NCI-H2196 treated with DMSO at 0.1 percent for 48 hours (cell line): Measurements from ENCODE around the gene FMNL3.
"Not testable (repeated sequence)": the region's sequence is repeated elsewhere in the genome, so short reads cannot be mapped to it uniquely, and the experiment has no call there.

Source experiments
- DNase-seq: peaks from one replicate; lab custom pipeline; 2025; ENCODE audit not compliant: unreplicated experiment; lab: John Stamatoyannopoulos, UW

The FMNL3 gene

DNA sequence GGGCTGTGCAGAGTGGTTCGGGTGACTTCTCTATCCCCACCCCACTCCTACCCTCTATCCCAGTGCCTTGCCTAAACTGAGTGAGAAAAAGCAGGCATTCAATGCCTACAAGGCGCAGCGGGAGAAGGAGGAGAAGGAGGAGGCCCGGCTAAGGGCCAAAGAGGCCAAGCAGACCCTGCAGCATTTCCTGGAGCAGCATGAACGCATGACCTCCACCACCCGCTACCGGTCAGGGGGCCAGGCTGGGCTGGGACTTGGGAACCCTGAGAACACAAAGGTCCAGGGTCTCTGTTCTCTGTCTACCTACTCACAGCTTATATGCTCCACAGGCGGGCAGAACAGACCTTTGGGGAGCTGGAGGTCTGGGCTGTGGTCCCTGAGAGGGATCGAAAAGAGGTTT lies 72.2 kb downstream of the FMNL3 start:
- no peak for DNase-seq

DNA sequence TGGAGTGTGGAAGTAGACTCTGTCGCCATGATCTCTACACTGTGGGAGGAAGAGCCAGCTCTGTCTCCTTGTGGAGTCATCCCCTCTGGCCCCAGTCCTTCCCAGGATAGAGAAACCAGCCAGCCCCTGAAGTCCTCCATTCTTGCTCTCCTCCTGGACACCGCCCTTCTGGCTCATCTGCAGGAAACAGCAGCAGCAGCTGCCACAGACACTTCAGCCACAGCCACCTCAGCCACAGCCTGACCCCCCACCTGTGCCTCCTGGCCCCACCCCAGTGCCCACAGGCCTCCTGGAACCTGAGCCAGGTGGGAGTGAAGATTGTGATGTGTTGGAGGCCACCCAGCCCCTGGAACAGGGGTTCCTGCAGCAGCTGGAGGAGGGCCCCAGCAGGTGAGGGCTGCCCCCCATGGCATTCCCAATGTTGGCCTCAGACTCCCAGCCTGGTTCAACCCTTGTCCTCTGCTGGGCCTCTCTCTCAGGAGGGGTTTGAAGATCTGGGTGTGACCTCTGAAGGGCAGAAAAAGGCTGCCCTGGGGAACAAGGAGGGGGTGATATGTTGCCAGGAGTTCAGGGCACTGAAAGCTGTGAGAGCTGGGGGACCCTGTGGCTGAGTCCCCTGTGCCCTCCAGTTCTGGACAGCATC lies 73.4 kb downstream of the FMNL3 start:
- no peak for DNase-seq

DNA sequence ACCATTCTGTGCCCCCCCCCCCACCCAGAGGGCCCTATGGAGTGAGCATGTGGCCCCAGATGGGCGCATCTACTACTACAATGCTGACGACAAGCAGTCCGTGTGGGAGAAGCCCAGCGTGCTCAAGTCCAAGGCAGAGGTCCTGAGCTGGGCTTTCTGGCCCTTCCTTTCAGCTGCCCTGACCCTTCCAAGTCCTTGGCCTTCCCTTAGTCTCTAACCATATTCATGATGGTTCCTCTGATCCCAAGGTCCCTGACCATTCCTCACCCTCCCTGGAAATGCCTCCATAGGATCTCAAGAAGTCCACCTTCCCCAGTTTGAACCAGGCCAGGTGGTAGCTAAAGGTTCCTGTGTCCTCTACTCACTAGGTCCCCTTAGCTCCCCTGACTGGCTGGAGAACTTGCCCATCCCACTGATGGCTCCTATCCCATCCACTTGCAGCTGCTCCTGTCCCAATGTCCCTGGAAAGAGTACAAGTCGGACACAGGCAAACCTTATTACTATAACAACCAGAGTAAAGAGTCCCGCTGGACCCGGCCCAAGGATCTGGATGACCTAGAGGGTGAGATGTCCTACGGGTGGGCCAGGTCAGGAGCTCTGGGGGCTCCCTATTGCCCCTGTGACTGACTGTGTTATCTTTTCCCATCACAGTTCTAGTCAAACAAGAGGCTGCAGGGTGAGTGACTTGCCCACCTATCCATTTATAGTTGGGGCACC lies 74.1 kb downstream of the FMNL3 start:
- DNase-seq = no peak

DNA sequence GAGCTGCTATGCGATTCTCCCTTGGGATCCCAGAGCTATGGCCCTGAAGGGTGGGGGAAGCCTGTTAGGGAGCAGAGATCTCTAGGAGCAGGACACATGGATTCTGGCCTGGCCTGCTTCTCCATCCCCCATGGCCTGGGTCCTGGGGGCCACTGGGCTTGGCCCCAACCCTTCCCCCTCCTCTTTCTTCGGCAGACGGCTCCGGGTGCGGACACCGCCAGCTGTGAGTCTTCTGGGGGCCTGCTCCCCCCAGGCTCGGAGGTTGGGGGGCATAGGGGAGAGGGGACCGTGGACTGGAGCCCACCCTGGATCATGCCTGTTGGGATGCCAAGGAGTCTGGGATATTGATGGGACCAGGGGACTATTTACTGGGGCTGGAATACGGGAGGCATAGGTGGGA lies 74.8 kb downstream of the FMNL3 start:
- no peak for DNase-seq

DNA sequence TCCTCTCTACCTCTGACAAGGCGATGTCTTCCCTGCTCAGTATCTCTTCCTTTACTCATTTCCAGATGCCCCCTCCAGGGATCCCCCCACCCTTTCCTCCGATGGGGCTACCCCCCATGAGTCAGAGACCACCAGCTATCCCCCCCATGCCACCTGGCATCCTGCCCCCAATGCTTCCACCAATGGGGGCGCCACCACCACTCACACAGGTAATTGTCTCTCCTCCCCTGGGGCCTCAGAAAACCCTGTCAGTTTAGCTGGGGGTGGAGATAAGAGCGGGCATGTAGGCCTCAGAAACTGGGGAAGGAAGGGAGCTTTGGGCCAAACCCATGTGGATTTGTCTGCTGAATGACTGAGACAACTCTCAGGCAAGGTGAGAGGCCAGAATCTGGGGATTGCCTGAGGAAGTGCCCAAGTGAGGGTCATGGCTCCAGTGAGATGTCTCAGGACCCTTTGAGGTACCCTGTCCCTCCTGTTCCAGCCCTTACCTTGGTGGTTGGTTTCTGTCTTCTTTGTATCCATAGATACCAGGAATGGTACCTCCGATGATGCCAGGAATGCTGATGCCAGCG lies 75.8 kb downstream of the FMNL3 start:
- no peak for DNase-seq

DNA sequence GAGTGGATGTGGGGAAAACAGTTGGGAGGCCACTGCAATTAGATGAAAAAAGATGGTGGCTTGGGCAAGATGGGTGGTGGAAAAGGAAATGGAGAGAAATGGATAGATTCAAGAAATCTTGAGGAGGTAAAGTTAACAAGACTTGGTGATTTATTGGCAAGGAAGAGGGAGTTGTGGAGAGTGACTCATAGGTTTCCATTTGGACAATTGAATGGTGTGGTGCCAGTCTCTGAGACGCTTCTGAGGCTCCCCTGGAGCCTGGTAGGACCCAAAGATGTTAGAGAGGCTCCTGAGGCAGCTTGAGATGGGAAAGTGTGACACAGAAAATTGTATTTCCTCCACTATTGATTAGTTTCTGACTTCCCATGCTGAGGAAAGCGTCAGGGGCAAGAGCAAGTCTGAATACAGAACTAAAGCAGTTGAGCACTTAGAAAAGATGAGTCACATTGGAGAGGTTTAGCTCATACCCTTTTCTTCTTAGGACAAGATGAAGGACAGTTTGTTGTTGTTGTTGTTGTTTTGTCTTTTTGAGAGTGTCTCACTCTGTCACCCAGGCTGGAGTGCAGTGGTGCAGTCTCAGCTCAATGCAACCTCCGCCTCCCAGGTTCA lies 79.3 kb downstream of the FMNL3 start:
- DNase-seq = no peak

DNA sequence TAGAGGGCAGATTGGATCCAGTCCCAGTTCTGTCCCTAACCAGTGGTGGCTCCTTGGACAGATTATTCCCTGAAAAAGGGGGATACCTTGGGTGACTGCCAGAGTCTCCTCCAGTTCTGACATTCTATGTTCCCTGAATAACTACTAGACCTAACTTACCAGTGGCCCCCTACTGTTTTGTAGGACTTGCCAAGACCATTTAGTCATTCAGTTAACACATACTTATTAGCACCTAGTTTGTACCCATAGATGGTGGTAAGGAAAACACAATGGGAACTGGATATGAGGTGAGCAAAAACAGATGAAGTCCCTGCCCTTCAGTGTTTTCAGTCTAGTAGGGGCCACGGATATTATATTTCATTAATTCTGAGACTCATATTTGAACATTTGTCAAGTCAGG lies 80.4 kb downstream of the FMNL3 start:
- no peak for DNase-seq

DNA sequence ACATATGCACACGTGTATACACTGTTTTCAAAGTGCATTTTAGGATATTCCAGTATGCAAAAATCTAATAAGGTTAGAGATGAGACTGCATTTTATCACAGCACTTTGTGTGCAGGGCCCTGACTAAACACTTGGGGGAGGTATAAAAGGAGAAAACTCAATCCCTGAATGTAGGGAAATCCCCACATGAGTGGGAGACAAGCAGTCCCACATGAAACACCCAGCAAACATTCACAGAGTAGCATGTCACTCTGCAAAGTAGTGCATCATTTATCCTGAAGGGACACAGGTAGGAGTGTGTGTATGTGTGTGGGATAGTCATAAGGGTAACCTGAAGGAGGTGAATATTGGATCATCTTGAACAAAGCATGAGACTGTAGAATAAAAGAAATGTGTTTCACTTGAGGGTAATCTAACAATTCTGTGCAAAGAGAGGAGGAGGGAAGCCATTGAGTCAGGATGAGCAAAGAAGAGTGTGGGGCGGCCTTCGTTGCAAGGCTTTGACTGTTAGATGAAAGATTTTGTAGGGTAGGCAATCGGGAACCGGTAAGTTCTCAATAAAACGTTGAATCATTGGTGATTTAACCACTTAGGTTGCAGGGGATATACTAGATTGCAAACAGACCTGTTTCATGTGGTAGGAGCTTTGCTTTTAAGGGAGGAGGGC lies 80.9 kb downstream of the FMNL3 start:
- no peak for DNase-seq

DNA sequence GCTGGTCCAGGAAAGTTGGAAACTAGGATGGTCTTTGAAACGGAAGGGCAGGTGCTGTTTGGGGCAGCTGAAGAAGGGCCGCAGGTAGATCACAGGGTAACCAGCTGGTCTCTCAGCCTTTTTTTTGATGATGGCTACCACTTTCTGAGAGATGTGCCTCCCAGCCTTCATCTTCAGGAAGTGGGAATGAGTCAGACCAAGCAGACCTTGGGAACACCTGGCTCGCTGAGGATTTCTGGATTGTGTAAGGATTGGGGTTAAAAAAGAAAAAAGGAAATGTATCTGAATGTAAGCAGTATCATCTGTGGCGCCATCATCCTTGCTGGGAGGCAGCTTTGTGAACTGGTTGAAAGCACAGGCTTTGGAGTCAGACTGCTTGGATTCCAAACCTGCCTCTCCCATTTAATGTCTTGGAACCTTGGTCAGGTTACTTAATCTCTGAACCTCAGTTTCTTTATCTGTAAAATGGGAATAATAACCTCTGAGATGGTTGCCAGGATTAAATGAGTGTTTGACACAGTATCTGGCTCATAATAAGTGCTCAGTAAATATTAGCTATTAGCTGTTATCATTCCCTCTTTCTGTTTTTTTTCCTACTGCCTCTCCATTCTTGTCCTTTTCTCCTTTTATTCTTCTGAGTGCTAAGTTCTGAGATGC lies 82.2 kb downstream of the FMNL3 start:
- no peak for DNase-seq

DNA sequence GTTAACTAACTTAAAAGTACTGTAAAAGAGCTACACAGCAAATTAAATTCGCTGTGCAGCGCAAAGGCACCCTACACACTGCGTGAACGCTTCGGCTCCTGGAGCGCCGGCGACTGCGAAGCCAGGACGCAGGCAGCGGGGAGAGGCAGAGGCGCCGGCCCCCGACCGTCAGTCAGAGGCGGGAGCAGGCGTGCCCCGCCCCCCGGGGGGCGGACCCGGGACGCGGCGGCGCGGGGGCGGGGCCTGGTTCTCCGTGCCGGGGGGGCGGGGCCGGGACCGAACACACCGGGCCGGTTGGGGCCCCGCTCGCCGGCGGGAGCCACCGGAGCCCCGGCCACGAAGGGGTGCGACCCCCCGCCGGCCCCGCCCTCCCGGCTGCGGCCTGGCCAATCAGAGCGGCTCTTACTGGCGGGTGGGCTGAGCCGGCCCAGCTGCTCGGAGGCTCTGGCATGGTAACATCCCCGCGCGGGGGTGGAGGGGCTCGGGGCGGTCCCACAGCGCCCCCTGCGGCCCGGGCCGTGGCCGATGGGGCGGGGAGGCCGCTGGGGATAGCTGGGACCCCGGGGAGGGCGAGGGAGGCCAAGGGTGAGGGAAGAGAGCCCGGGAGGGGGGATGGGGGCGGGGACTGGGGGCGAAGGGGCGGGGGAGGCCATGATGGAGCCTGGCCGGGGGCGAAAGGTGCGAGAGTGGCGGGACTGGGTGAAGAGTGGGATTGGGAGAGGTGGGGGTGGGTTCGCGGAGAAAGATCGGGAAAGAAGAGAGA lies 83.9 kb downstream of the FMNL3 start, which contains the start of gene PRPF40B:
TSS of gene PRPF40B (plus strand) at position 420 of the 763 bp plus-strand sequence. CDS start at position 450, 30 bp downstream.
- peak; percentile 84 for DNase-seq

DNA sequence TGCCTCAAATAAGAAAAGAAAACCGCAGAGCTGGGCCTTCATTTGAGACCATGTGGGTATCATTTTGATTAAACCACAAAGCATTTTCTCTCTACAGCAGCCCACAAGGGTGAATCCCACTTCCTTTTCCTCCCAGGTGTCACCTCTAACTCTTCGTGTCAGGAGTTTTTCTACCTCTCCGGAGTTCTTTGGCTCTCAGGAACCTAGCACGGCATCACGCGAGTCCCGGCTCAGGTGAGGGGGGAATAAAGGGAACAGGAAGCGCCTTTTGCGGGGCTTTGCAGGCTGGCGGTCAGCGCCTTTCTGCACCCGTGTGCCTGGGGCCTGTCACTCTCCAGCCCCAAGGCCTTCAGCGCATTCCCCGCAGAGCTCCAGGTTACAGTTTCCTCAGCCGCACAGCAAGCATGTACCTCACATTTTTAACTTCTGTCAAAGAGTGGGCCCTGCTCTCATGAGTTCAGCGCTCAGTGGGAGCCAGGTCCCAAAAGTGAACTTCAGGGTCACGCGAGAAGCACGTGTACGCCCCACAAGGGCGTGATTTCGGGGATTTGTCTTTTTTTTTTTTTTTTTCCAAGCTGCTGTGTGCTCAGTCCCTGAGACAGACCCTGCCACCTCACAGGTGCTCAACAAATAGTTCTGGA lies 84.6 kb downstream of the FMNL3 start:
- no peak for DNase-seq

DNA sequence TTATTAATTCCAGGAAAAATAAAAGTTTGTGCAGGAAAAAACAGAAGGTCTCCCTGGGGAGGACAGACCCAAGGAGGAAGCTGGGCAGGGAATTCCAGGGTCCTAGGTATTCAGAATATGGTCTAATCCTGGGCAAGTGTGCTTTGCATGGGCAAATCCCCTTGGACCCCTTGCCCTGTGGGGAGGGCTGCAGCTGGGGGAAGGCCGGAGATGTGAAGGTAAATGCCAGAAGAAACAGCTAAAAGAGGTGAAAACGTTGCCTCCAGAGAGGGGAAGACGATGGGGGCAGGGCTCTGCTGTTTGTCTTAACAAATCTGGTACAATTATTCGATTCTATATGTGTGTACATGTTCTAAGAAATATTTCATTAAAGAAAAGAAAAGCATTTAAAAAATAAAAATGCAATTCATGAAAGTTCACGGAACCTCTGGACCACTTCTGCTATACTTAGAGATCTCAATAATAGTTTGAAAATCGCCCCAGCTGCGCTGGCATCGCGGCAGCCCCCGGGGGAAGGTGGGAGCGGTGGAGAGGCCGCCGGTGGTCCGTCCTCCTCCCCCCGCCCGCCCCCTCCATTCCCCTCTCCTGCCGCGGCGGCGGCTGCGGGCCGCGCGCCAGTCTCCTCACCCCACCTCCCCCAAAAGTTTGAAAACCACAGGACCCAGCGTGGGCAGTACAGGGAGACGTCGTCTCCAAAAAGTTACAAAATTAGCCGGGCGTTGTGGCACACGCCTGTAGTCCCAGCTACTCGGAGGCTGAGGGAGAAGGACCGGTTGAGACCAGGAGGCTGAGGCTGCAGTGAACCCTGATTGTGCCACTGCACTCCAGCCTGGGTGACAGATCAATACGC lies 85.3 kb downstream of the FMNL3 start:
- no peak for DNase-seq

DNA sequence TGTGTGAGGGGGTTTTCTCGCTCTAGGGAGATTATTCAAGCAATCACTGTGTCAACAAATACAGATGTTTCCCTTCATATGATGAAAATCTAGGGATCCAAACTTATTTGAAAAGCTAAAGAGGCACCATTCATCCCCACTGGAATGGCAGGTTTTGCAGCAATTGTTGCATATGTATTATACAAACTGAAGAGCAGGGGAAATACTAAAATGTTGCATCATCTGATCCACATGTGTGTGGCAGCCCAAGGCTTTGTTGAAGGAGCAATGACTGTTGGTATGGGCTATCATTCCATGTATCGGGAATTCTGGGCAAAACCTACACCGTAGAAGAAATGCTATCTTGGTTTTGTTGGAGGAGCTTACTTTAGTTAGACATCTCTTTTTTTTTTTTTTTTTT lies 87.9 kb downstream of the FMNL3 start:
- no peak for DNase-seq

DNA sequence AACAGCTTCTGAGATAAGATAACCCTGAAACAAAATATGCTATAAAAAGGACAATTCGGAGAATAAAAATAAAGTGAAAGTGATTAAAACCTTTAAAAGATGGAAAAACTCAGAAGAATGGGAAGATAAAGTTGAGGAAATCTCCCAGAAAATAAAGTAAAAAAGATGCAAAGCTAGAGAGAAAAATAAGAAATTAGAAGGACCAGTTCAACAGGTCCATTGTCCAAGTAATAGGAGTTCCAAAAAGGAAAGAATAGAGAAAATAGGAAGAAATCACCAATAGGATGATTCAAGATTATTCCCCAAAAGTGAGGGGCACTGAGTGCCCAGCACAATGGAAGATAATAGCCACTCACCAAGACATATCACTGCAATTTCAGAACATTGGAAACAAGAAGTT lies 88.6 kb downstream of the FMNL3 start:
- no peak for DNase-seq

DNA sequence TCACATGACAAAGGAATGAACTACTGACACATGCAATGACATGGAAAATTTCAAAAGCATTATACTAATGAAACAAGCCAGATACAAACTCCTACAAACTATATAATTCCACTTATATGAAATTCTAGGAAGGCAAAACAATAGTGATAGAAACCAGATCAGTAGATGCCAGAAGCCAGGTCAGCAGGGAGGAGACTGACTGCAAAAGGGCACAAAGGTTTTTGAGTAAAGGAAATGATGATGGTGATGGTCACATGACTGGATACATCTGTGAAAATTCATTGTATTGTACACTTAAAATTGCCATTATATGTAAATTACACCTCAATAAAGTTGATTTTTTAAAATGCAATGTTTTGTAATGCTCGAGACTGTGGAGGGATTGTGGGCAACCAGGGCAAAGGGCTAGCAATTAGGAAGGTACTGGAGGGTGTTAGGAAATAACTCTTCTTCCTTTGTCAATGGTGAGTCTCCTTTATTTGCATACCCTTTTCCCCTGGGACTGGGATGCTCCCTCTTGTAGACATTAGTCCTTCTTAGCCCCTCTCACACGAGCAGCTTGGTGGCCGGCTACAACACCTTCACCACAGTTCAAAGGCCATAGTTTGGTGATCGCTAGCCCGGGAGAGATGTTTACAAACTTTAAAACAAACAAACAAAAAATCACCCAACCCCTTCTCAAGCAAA lies 90.5 kb downstream of the FMNL3 start:
- no peak for DNase-seq

DNA sequence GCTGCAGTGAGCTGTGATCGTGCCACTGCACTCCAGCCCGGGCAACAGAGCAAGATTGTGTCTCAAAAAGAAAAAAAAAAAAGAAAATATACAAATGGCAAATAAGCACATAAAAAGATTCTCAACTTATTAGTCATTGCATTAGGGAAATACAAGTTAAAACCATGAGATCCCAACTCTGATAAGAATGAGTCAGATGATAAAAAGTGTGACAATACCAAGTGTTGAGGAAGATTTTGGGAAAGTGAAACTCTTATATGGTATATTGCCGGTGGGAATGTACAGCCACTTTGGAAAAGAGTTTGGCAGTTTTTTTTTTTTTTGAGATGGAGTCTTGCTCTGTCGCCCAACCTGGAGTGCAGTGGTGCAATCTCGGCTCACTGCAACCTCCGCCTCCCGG lies 91.5 kb downstream of the FMNL3 start:
- no peak for DNase-seq

DNA sequence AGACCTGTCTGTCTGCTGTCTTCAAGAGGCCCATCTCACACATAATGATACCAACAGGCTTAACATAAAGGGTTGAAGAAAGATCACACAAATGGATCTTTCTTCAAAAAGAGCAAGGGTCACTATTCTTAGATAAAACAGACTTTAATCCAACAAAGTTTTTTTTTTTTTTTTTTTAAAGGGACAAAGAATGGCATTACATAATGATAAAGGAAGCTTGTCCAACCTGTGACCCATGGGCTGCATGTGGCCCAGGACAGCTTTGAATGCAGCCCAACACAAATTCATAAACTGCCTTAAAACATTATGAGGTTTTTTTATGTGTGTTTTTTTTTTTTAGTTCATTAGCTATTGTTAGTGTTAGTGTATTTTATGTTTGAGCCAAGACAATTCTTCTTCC lies 95.0 kb downstream of the FMNL3 start:
- DNase-seq = no peak

DNA sequence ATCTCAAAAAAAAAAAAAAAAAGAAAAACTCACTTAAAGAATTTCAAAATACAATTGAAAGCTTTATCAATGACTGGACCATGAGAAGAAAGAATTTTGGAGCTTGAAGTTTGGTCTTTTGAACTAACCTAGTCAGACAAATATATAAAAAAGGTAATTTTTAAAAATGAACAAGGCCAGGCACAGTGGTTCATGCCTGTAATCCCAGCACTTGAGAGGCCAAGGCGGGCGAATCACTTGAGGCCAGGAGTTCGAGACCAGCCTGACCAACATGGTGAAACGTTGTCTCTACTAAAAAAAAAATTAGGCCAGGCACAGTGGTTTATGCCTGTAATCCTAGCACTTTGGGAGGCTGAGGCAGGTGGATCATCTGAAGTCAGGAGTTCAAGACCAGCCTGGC lies 96.4 kb downstream of the FMNL3 start:
- DNase-seq = not testable (repeated sequence)

DNA sequence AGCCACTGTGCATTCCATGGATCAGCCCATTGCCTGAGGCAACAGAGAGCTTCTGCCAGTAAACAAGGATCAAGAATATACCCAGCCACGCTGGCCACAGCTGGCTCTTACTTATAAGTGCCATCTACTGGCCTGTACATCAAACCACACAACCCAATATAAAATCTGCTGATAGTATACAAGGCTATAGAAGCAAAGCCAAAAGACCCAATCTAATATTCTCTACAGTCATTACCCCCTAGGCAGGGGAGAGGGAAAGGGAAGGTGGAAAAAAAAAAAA lies 97.4 kb downstream of the FMNL3 start:
- no peak for DNase-seq
